Measurements from ENCODE around the gene CEP63. TPM values are rescaled to one million over a fixed set of nuclear protein-coding genes. Genes with fewer than 3 reads are reported as not detected.

The CEP63 gene
- total and polyA plus RNA-seq, 2 of the 8 experiments (the other 6 are each of a cell fraction or from before 2014, with no cell fraction given): 5.3 to 18.2 TPM

- Histone ChIP-seq H3K36me3 (ENCODE audit: control insufficient read depth in 2 of 4, insufficient read depth in 4 of 4, low read length in 3 of 4) (no peaks in the 10 kb centered on the region), H3K56ac (replicated peaks; ENCODE audit: insufficient read length, low read depth, low read length) (no peak overlapping the region), H3K4ac (replicated peaks; ENCODE audit: insufficient read length, low read depth, low read length) (no peak overlapping the region), H3K79me1 (ENCODE audit: low read depth, low read length) (no peaks in the 10 kb centered on the region), H2AK5ac (ENCODE audit: low read depth, low read length) (no peak overlapping the region), H2BK20ac (ENCODE audit: low read length) (no peak overlapping the region), H3K18ac (ENCODE audit: extremely low read depth, low read length) (no peak overlapping the region), H3K4me1 (replicated peaks in 1 of 4; ENCODE audit: control insufficient read depth in 3 of 4, insufficient read depth in 4 of 4, low read length in 3 of 4) (peaks cover 0 to 3% (median 0%) of the 10 kb centered on the region in 4 experiments; a peak in 1 of 7 replicates), H3K4me2 (ENCODE audit: insufficient read depth in 1 of 2, low read depth in 2 of 2, low read length in 2 of 2) (no peak overlapping the region), H2BK120ac (replicated peaks; ENCODE audit: low read depth, low read length) (no peak overlapping the region), H3K23ac (ENCODE audit: insufficient read length) (no peak overlapping the region), H3K27me3 (replicated peaks in 1 of 4; ENCODE audit: control insufficient read depth in 3 of 4, extremely low read depth in 1 of 4, insufficient read depth in 3 of 4, low read length in 3 of 4) (no peaks in the 10 kb centered on the region), H4K20me1 (replicated peaks in 1 of 2; ENCODE audit: control insufficient read depth in 1 of 2, insufficient read depth in 2 of 2, low read length in 2 of 2) (no peaks in the 10 kb centered on the region), H4K5ac (ENCODE audit: insufficient read length, low read depth, low read length) (no peak overlapping the region), H3K27ac (ENCODE audit: low read depth, low read length) (no peak overlapping the region), H2BK5ac (ENCODE audit: low read depth, low read length) (no peak overlapping the region), H2AFZ (ENCODE audit: low read length) (no peak overlapping the region), H4K91ac (replicated peaks; ENCODE audit: insufficient read length, low read length) (no peak overlapping the region), H4K8ac (ENCODE audit: extremely low read depth, insufficient read depth, low read length) (no peak overlapping the region), H3K14ac (ENCODE audit: insufficient read length) (no peak overlapping the region), H3K79me2 (ENCODE audit: control insufficient read depth in 1 of 2, insufficient read depth in 2 of 2, low read length in 2 of 2) (no peaks in the 10 kb centered on the region), H3K9ac (replicated peaks in 1 of 4; ENCODE audit: extremely low read depth in 1 of 4, low read depth in 3 of 4, low read length in 3 of 4) (no peak overlapping the region), H3K4me3 (ENCODE audit: extremely low read depth in 1 of 4, insufficient read depth in 2 of 4, low read depth in 3 of 4, low read length in 4 of 4) (no peak overlapping the region), H3K23me2 (ENCODE audit: low read depth, low read length) (no peaks in the 10 kb centered on the region), H2BK15ac (ENCODE audit: low read length) (no peak overlapping the region), H2BK12ac (ENCODE audit: low read depth, low read length) (no peak overlapping the region), H3K9me3 (ENCODE audit: insufficient read depth in 2 of 2, low read depth in 1 of 2, low read length in 1 of 2) (no peaks in the 10 kb centered on the region)
- POLR2A ChIA-PET (ENCODE audit: partially characterized antibody): no interaction called here
- no peak for DNase-seq (ENCODE audit: low read depth in 1 of 2, low spot score in 2 of 2)
- CTCF ChIA-PET (ENCODE audit: partially characterized antibody): interaction anchor here (0.6 to 1.4 kb wide), 7 partner anchors 10 to 87 kb away, joined by 3 to 5 read pairs (median 3); no protein-coding TSS in a partner anchor
- FAIRE-seq: no peak
- TF ChIP-seq RXRA (IDR thresholded peaks at IDR 0.05; ENCODE audit: insufficient read depth, low read depth, low read length): no peak
- TF ChIP-seq KDM5A (IDR thresholded peaks at IDR 0.05; ENCODE audit: low read length): no peak
- no peak for TF ChIP-seq KDM1A (IDR thresholded peaks at IDR 0.05; ENCODE audit: borderline replicate concordance, low read length)
- no peak for TF ChIP-seq NRF1 (IDR thresholded peaks at IDR 0.05; ENCODE audit: low read depth, low read length)
- no peak for TF ChIP-seq CEBPB (IDR thresholded peaks at IDR 0.05; ENCODE audit: low read depth, low read length)
- TF ChIP-seq CBX5 (IDR thresholded peaks at IDR 0.05; ENCODE audit: low read depth, low read length): no peak
- no peak for TF ChIP-seq SIRT6 (IDR thresholded peaks at IDR 0.05; ENCODE audit: low read length)
- TF ChIP-seq YY1 (IDR thresholded peaks at IDR 0.05; ENCODE audit: low read depth, low read length): no peak
- no peak for TF ChIP-seq PHF8 (conservative IDR thresholded peaks at IDR 0.05; ENCODE audit: low read depth, low read length)
- TF ChIP-seq TAF1 (IDR thresholded peaks at IDR 0.05; ENCODE audit: low read depth, low read length): no peak
- no peak for TF ChIP-seq RBBP5 (IDR thresholded peaks at IDR 0.05; ENCODE audit: borderline replicate concordance, low read depth, low read length)
Observed at GRCh38 chr3:134590766-134591165, 104.9 kb downstream of the CEP63 start.

Measured in H1 (cell line).